Measurements from ENCODE around the gene FAM83B.

DNA sequence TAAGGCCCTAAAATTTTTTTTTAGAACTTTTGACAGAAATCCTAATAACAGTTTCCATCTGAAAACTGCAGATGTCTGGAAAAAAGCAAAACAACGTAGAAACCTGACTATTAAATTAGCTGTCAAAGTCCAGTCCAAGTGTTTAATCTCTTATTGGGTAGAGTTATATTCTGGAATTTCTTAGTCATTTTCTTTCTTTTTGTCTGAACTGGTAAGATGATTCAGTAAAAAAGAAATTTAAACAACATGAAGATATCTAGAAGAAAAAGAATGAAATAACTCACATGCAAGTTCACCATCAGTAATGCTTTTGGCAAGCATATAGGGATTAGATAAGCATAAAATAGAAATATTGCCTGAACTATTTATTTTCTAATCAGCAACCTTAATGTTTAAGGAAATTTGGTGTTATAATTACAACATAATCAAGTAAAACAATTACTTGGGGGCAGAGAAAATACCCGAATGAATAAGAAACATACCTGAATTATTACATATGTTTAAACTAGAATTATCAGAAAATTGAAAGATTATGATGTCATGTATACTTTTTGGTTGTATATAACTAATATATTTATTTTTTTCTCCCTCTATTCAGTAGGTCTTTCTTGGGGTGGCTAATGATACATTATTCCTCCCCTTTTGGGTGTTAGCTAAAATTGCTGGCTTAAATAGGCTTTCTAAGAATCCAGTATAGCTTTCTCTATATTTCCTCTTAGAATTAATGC is 51.1 kb downstream of the FAM83B start:
- TF ChIP-seq POLR2A (IDR thresholded peaks at IDR 0.05; ENCODE audit: extremely low read depth, insufficient read length) (no peak), CTCF (IDR thresholded peaks at IDR 0.05; ENCODE audit: low read depth, low read length) (no peak)

Data from NB4 (cell line).